ENCODE data around the gene LYPD1. TPM values are rescaled to one million over a fixed set of nuclear protein-coding genes. Genes with fewer than 3 reads are reported as not detected.

The LYPD1 gene
- total RNA-seq, 6 experiments from 2014 or later, result 1.5 to 10.3 (median 9.3) TPM

GRCh38 chr2:132646540-132647108 is 23.4 kb downstream of the LYPD1 start:
- TF ChIP-seq, protein P1, sequence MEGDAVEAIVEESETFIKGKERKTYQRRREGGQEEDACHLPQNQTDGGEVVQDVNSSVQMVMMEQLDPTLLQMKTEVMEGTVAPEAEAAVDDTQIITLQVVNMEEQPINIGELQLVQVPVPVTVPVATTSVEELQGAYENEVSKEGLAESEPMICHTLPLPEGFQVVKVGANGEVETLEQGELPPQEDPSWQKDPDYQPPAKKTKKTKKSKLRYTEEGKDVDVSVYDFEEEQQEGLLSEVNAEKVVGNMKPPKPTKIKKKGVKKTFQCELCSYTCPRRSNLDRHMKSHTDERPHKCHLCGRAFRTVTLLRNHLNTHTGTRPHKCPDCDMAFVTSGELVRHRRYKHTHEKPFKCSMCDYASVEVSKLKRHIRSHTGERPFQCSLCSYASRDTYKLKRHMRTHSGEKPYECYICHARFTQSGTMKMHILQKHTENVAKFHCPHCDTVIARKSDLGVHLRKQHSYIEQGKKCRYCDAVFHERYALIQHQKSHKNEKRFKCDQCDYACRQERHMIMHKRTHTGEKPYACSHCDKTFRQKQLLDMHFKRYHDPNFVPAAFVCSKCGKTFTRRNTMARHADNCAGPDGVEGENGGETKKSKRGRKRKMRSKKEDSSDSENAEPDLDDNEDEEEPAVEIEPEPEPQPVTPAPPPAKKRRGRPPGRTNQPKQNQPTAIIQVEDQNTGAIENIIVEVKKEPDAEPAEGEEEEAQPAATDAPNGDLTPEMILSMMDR (IDR thresholded peaks at IDR 0.05), result no peak
- no peaks in the 10 kb centered on the region for H3K9me3 Mint-ChIP-seq
- H3K4me1 Mint-ChIP-seq (ENCODE audit: low read depth), result peaks cover 9% of the 10 kb centered on the region
- H3K36me3 Mint-ChIP-seq (ENCODE audit: low read depth), result no peaks in the 10 kb centered on the region
- H3K27ac Mint-ChIP-seq, result no peak overlapping the region
- no peak overlapping the region for H3K4me3 Mint-ChIP-seq
- no peaks in the 10 kb centered on the region for H3K27me3 Mint-ChIP-seq (ENCODE audit: insufficient read depth)
- no peak for DNase-seq

DNA sequence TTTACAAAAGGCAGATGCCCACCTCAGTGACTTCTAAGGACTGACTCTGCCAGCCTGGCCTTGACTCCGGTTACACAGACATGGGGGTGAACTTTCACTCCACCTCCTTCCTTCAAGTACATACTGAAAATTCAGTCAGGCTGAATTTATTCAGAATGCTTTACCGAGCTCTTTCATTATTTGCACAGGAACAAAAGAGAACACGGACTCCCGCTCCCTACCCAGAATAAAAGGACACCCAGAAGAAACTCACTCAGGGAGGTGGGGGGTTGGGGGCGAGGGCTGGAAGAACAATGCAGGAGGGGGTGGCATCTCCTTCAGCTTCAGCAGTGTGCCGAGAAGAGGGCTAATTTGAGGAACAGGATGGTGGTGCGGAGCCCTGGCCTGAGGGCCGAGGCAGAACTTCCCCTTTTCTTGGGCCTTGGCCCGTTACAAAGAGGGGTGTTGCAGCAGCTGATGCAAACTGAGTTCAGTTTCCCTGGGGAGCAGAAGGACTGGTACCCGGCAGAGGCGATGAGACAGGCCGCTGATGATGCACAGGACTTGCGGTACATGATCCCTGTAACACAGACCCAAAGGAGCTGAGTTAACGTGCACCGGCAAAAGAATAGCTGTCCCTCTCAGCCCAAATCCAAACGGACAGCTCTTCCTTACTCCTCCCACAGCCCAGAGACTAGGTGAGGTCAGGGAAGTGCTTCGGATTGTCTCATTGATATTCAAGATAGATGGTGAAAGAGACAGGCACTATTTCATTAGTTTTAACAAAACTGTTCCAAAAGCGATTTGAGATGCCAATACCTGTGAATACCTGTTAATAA is 24.1 kb downstream of the LYPD1 start:
- H3K36me3 Mint-ChIP-seq (ENCODE audit: low read depth), result no peaks in the 10 kb centered on the region
- H3K4me3 Mint-ChIP-seq, result no peak overlapping the region
- H3K27ac Mint-ChIP-seq, result no peak overlapping the region
- H3K9me3 Mint-ChIP-seq, result no peaks in the 10 kb centered on the region
- TF ChIP-seq, protein P1 (IDR thresholded peaks at IDR 0.05), result no peak
- DNase-seq, result no peak
- no peaks in the 10 kb centered on the region for H3K27me3 Mint-ChIP-seq (ENCODE audit: insufficient read depth)
- H3K4me1 Mint-ChIP-seq (ENCODE audit: low read depth), result peaks cover 2% of the 10 kb centered on the region

DNA sequence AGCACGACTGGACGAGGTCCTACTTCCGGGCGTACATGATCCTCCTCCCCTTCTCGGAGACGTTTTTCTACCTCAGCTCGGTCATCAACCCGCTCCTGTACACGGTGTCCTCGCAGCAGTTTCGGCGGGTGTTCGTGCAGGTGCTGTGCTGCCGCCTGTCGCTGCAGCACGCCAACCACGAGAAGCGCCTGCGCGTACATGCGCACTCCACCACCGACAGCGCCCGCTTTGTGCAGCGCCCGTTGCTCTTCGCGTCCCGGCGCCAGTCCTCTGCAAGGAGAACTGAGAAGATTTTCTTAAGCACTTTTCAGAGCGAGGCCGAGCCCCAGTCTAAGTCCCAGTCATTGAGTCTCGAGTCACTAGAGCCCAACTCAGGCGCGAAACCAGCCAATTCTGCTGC is 24.8 kb downstream of the LYPD1 start:
- Mint-ChIP-seq H3K36me3 (ENCODE audit: low read depth) (no peaks in the 10 kb centered on the region), H3K27me3 (ENCODE audit: insufficient read depth) (no peaks in the 10 kb centered on the region), H3K4me1 (ENCODE audit: low read depth) (no peaks in the 10 kb centered on the region), H3K9me3 (no peaks in the 10 kb centered on the region), H3K4me3 (no peak overlapping the region), H3K27ac (no peak overlapping the region)
- DNase-seq, result no peak
- TF ChIP-seq, protein P1 (IDR thresholded peaks at IDR 0.05), result no peak

DNA sequence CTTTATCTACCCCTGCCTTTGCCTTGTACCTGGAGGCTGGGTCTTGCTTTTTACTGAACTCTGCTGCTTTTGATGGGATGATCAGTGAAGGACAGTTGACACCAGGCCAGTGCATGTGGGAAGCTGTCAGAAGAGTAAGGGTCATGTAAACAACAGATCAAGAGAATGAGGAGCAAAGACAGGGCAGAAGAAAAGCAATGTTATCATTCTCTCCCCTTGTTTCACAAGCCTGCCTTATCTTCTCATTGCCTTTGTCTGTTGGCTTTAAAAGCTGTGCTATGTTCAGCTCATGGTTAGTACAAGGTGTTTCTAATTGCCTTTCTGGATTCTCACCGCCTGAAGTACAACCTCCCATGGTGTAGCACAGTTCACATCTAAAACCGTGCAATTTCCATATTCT is 27.6 kb downstream of the LYPD1 start:
- no peak overlapping the region for H3K27ac Mint-ChIP-seq
- no peak for DNase-seq
- TF ChIP-seq, protein P1 (IDR thresholded peaks at IDR 0.05), result no peak
- no peaks in the 10 kb centered on the region for H3K9me3 Mint-ChIP-seq
- no peaks in the 10 kb centered on the region for H3K36me3 Mint-ChIP-seq (ENCODE audit: low read depth)
- H3K27me3 Mint-ChIP-seq (ENCODE audit: insufficient read depth), result no peaks in the 10 kb centered on the region
- H3K4me1 Mint-ChIP-seq (ENCODE audit: low read depth), result no peaks in the 10 kb centered on the region
- H3K4me3 Mint-ChIP-seq, result no peak overlapping the region

DNA sequence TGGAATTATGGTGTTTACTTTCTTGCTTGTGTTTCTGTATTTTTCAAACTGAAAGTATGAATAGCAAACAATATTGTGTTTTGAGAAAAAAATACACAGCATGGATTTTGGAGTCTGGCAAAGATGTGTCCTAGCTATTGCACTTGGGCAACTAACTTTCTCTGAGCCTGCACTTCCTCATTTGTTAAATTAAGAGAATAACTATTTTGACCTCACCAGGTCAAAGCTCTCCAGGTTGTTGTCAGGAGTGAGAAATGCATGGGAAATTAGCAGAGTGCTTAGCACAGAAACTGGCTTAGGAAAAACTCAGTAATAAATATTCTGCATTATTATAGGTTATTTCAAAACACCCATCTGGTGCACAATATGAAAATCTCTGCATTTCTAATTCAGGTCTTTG is 28.2 kb downstream of the LYPD1 start:
- no peak overlapping the region for H3K27ac Mint-ChIP-seq
- H3K4me3 Mint-ChIP-seq, result no peak overlapping the region
- no peaks in the 10 kb centered on the region for H3K27me3 Mint-ChIP-seq (ENCODE audit: insufficient read depth)
- H3K4me1 Mint-ChIP-seq (ENCODE audit: low read depth), result no peaks in the 10 kb centered on the region
- no peak for DNase-seq
- H3K9me3 Mint-ChIP-seq, result no peaks in the 10 kb centered on the region
- no peaks in the 10 kb centered on the region for H3K36me3 Mint-ChIP-seq (ENCODE audit: low read depth)
- TF ChIP-seq, protein P1 (IDR thresholded peaks at IDR 0.05), result no peak

Data from HFFc6 (cell line).